ENCODE measurements around the gene GIMD1. TPM values are rescaled to one million over a fixed set of nuclear protein-coding genes. Genes with fewer than 3 reads are reported as not detected.

GIMD1 gene
- total and polyA plus RNA-seq, 2 experiments from 2014 or later = not detected

GRCh38 chr4:106364282-106364681 is 4.3 kb downstream of the GIMD1 start:
- Histone ChIP-seq H3K9me3 (ENCODE audit: low read depth) (no peaks in the 10 kb centered on the region), H3K27ac (no peak overlapping the region), H3K27me3 (no peaks in the 10 kb centered on the region), H3K4me1 (ENCODE audit: low read depth) (peaks cover 11% of the 10 kb centered on the region), H3K36me3 (no peaks in the 10 kb centered on the region), H3K4me3 (no peak overlapping the region)
- no peak for TF ChIP-seq CTCF (IDR thresholded peaks at IDR 0.05; ENCODE audit: low read depth, low read length)
- peak in 1 of 2 donors; percentile 7 for DNase-seq (ENCODE audit: low read depth in 1 of 2, low spot score in 1 of 2)

- Histone ChIP-seq H3K4me1 (ENCODE audit: low read depth) (peaks cover 9% of the 10 kb centered on the region), H3K27ac (no peak overlapping the region), H3K36me3 (no peaks in the 10 kb centered on the region), H3K27me3 (no peaks in the 10 kb centered on the region), H3K4me3 (no peak overlapping the region), H3K9me3 (ENCODE audit: low read depth) (no peaks in the 10 kb centered on the region)
- no peak for TF ChIP-seq CTCF (IDR thresholded peaks at IDR 0.05; ENCODE audit: low read depth, low read length)
- no peak for DNase-seq (ENCODE audit: low read depth in 1 of 2, low spot score in 1 of 2)
Measured at GRCh38 chr4:106362086-106362825, 6.3 kb downstream of the GIMD1 start.

GRCh38 chr4:106358899-106359298 is 9.7 kb downstream of the GIMD1 start:
- DNase-seq (ENCODE audit: low read depth in 1 of 2, low spot score in 1 of 2) = peak in 1 of 2 donors; percentile 29
- Histone ChIP-seq H3K4me3 (no peak overlapping the region), H3K27me3 (no peaks in the 10 kb centered on the region), H3K4me1 (ENCODE audit: low read depth) (no peaks in the 10 kb centered on the region), H3K36me3 (no peaks in the 10 kb centered on the region), H3K9me3 (ENCODE audit: low read depth) (no peaks in the 10 kb centered on the region), H3K27ac (no peak overlapping the region)
- TF ChIP-seq CTCF (IDR thresholded peaks at IDR 0.05; ENCODE audit: low read depth, low read length) = no peak

GRCh38 chr4:106355193-106355592 is 13.4 kb downstream of the GIMD1 start:
- H3K27me3 ChIP-seq = no peaks in the 10 kb centered on the region

GRCh38 chr4:106353786-106354185 is 14.8 kb downstream of the GIMD1 start:
- no peak overlapping the region for H3K27ac ChIP-seq
- no peak for DNase-seq (ENCODE audit: low read depth in 1 of 2, low spot score in 1 of 2)
- no peak for TF ChIP-seq CTCF (IDR thresholded peaks at IDR 0.05; ENCODE audit: low read depth, low read length)

More at GRCh38 chr4:106355193-106355592, 13.4 kb downstream of the GIMD1 start:
- no peaks in the 10 kb centered on the region for H3K36me3 ChIP-seq
- H3K9me3 ChIP-seq (ENCODE audit: low read depth) = no peaks in the 10 kb centered on the region
- no peak overlapping the region for H3K4me3 ChIP-seq
- peak in 1 of 2 donors; percentile 13 for DNase-seq (ENCODE audit: low read depth in 1 of 2, low spot score in 1 of 2)
- no peak for TF ChIP-seq CTCF (IDR thresholded peaks at IDR 0.05; ENCODE audit: low read depth, low read length)
- H3K4me1 ChIP-seq (ENCODE audit: low read depth) = no peaks in the 10 kb centered on the region
- H3K27ac ChIP-seq = no peak overlapping the region

More at GRCh38 chr4:106353786-106354185, 14.8 kb downstream of the GIMD1 start:
- Histone ChIP-seq H3K27me3 (no peaks in the 10 kb centered on the region), H3K4me3 (no peak overlapping the region), H3K36me3 (peaks cover 2% of the 10 kb centered on the region), H3K9me3 (ENCODE audit: low read depth) (no peaks in the 10 kb centered on the region), H3K4me1 (ENCODE audit: low read depth) (no peaks in the 10 kb centered on the region)

Measured in cardiac muscle cell (in vitro differentiated cells and primary cell).